MCF 10A (cell line): Measurements from ENCODE around the gene VSTM4. TPM values are rescaled to one million over a fixed set of nuclear protein-coding genes. Genes with fewer than 3 reads are reported as not detected.

ENCODE experiments used
- BruUV-seq: library from RNA; stranded (reverse); fragments of 400-500 nt; replicated peaks from 2 replicates; lab custom pipeline; 2021; lab: Mats Ljungman, UMichigan
- CTCF ChIA-PET: fragments of 300-600 bp; sonication (Branson Sonifier 250); formaldehyde crosslinking; extraction: SDS; loops from one replicate; lab custom pipeline; 2021; ENCODE audit warnings: antibody characterized with exemption, inconsistent platforms; lab: Yijun Ruan, JAX
- POLR2A ChIA-PET: fragments of 300-600, 350-650 bp; sonication (Branson Sonifier 250); formaldehyde crosslinking; extraction: SDS; loops from one replicate; lab custom pipeline; 2020; ENCODE audit warnings: antibody characterized with exemption, inconsistent platforms; lab: Yijun Ruan, JAX
- DNase-seq: peaks from one replicate; pipeline ENCODE4 v3.0.0-alpha.2; 2018; ENCODE audit not compliant: unreplicated experiment
- H3K27ac Mint-ChIP-seq: one replicate; pipeline ENCODE4 v1.8.0; 2022; ENCODE audit warnings: mild to moderate bottlenecking, low read depth, mixed read lengths; ENCODE audit not compliant: unreplicated experiment
- H3K27me3 Mint-ChIP-seq: one replicate; pipeline ENCODE4 v1.8.0; 2022; ENCODE audit warnings: mixed read lengths; ENCODE audit not compliant: insufficient read depth, unreplicated experiment
- H3K36me3 Mint-ChIP-seq: one replicate; pipeline ENCODE4 v1.8.0; 2022; ENCODE audit warnings: mild to moderate bottlenecking, moderate library complexity, mixed read lengths; ENCODE audit not compliant: insufficient read depth, unreplicated experiment
- H3K4me1 Mint-ChIP-seq: one replicate; pipeline ENCODE4 v1.8.0; 2022; ENCODE audit warnings: mixed read lengths; ENCODE audit not compliant: insufficient read depth, unreplicated experiment
- H3K4me3 Mint-ChIP-seq: one replicate; pipeline ENCODE4 v1.8.0; 2022; ENCODE audit warnings: mild to moderate bottlenecking, moderate library complexity, mixed read lengths; ENCODE audit not compliant: unreplicated experiment
- H3K9me3 Mint-ChIP-seq: one replicate; pipeline ENCODE4 v1.8.0; 2022; ENCODE audit warnings: mixed read lengths; ENCODE audit not compliant: unreplicated experiment
- CTCF ChIP-seq: fragments of 200-600 bp; IDR thresholded peaks from one replicate; pipeline ENCODE4 v1.8.0; 2022; ENCODE audit warnings: antibody characterized with exemption, mild to moderate bottlenecking; ENCODE audit not compliant: unreplicated experiment
- intact Hi-C: fragments of 100-400 bp; cut with micrococcal nuclease; formaldehyde crosslinking; loops from 2 replicates; pipeline ENCODE4 v1.14.1; 2022
- total RNA-seq: library from RNA; stranded (reverse); gene quantifications from 2 replicates; pipeline ENCODE4 v1.2.3, GENCODE V29; 2022

Gene VSTM4
- total RNA-seq, 1 experiment from 2014 or later = not detected

GRCh38 chr10:49015700-49016099, 99.6 kb downstream of the VSTM4 start:
- H3K27me3 Mint-ChIP-seq = peaks cover 43% of the 10 kb centered on the region
- H3K4me3 Mint-ChIP-seq = no peak overlapping the region
- no peak overlapping the region for H3K27ac Mint-ChIP-seq
- no peaks in the 10 kb centered on the region for H3K4me1 Mint-ChIP-seq
- TF ChIP-seq CTCF = no peak
- no peak for DNase-seq
- POLR2A ChIA-PET = no interaction called here
- H3K9me3 Mint-ChIP-seq = no peaks in the 10 kb centered on the region
- no peaks in the 10 kb centered on the region for H3K36me3 Mint-ChIP-seq
- BruUV-seq = no TSS peak
- intact Hi-C loops = no loop called here
- CTCF ChIA-PET = interaction anchor here (0.6 kb wide), 1 partner anchor 140 kb away, joined by 3 read pairs; no protein-coding TSS in a partner anchor

GRCh38 chr10:49012603-49013002, 102.7 kb downstream of the VSTM4 start:
- CTCF ChIA-PET = interaction anchor here (0.6 kb wide), 1 partner anchor 399 kb away, joined by 3 read pairs; no protein-coding TSS in a partner anchor
- H3K4me1 Mint-ChIP-seq = peaks cover 5% of the 10 kb centered on the region
- no peaks in the 10 kb centered on the region for H3K9me3 Mint-ChIP-seq

GRCh38 chr10:49011756-49012155, 103.6 kb downstream of the VSTM4 start:
- ChIA-PET CTCF (interaction anchor here (0.6 to 1.0 kb wide), 2 partner anchors 34 to 399 kb away, joined by 3 read pairs; no protein-coding TSS in a partner anchor), POLR2A (no interaction called here)
- TF ChIP-seq CTCF = no peak
- Mint-ChIP-seq H3K4me1 (peaks cover 5% of the 10 kb centered on the region), H3K36me3 (no peaks in the 10 kb centered on the region), H3K9me3 (no peaks in the 10 kb centered on the region), H3K27me3 (peaks cover 42% of the 10 kb centered on the region), H3K27ac (no peak overlapping the region), H3K4me3 (no peak overlapping the region)
- intact Hi-C loops = no loop called here
- no TSS peak for BruUV-seq
- DNase-seq = no peak

More at GRCh38 chr10:49012603-49013002, 102.7 kb downstream of the VSTM4 start:
- Mint-ChIP-seq H3K36me3 (no peaks in the 10 kb centered on the region), H3K4me3 (no peak overlapping the region), H3K27ac (no peak overlapping the region), H3K27me3 (peaks cover 42% of the 10 kb centered on the region)
- no peak for TF ChIP-seq CTCF
- intact Hi-C loops = no loop called here
- POLR2A ChIA-PET = no interaction called here
- no TSS peak for BruUV-seq
- DNase-seq = no peak

- no peak overlapping the region for H3K27ac Mint-ChIP-seq
- intact Hi-C loops = no loop called here
- H3K4me1 Mint-ChIP-seq = peaks cover 5% of the 10 kb centered on the region
- H3K27me3 Mint-ChIP-seq = peaks cover 42% of the 10 kb centered on the region
- CTCF ChIA-PET = interaction anchor here (0.7 kb wide), 1 partner anchor 151 kb away, joined by 3 read pairs; no protein-coding TSS in a partner anchor
- POLR2A ChIA-PET = no interaction called here
- BruUV-seq = no TSS peak
- no peak for TF ChIP-seq CTCF
- H3K4me3 Mint-ChIP-seq = no peak overlapping the region
- H3K9me3 Mint-ChIP-seq = no peaks in the 10 kb centered on the region
- H3K36me3 Mint-ChIP-seq = no peaks in the 10 kb centered on the region
- DNase-seq = no peak
Measured at GRCh38 chr10:49010865-49011264, 104.5 kb downstream of the VSTM4 start.
